Neural cell (in vitro differentiated cells): ENCODE measurements around the gene ARHGAP24. TPM values are rescaled to one million over a fixed set of nuclear protein-coding genes. Genes with fewer than 3 reads are reported as not detected.
"Not testable (repeated sequence)": the region's sequence is repeated elsewhere in the genome, so short reads cannot be mapped to it uniquely, and the experiment has no call there.

Experiments
- H2AFZ ChIP-seq: fragments of 200-600, 300-800 bp; sonication (generic), shearing (Covaris generic); 2 replicates; pipeline ENCODE4 v1.6.0; 2014; ENCODE audit warnings: low read depth, mild to moderate bottlenecking, antibody characterized with exemption, low read length, moderate library complexity
- H3F3A ChIP-seq: fragments of 200-600 bp; shearing (Covaris generic); 2 replicates; pipeline ENCODE4 v1.6.1; 2016; ENCODE audit warnings: mild to moderate bottlenecking, moderate library complexity, mixed read lengths, antibody characterized with exemption, low read length; ENCODE audit not compliant: insufficient read depth, poor library complexity, severe bottlenecking
- H3K27ac ChIP-seq: fragments of 200-600, 300-800 bp; sonication (generic), shearing (Covaris generic); 2 replicates; pipeline ENCODE4 v1.5.1; 2014; ENCODE audit warnings: mild to moderate bottlenecking, low read length, moderate library complexity
- H3K27me3 ChIP-seq: fragments of 300-800, 200-600 bp; sonication (generic), shearing (Covaris generic); 2 replicates; pipeline ENCODE4 v1.6.0; 2014; ENCODE audit warnings: mild to moderate bottlenecking, low read depth, low read length, moderate library complexity; ENCODE audit not compliant: insufficient read depth
- H3K36me3 ChIP-seq: fragments of 300-800, 200-600 bp; sonication (generic), shearing (Covaris generic); 2 replicates; pipeline ENCODE4 v1.5.1; 2014; ENCODE audit warnings: mild to moderate bottlenecking, antibody characterized with exemption, low read length, moderate library complexity; ENCODE audit not compliant: insufficient read depth
- H3K4me2 ChIP-seq: fragments of 300-800, 200-600 bp; sonication (generic), shearing (Covaris generic); 2 replicates; pipeline ENCODE4 v1.6.0; 2014; ENCODE audit warnings: mild to moderate bottlenecking, low read length
- H3K4me3 ChIP-seq: fragments of 300-800, 200-600 bp; sonication (generic), shearing (Covaris generic); 2 replicates; pipeline ENCODE4 v1.5.1; 2014; ENCODE audit warnings: mild to moderate bottlenecking, low read length, moderate library complexity
- H3K79me2 ChIP-seq: fragments of 200-600 bp; shearing (Covaris generic); replicated peaks from 2 replicates; pipeline ENCODE4 v1.6.0; 2014; ENCODE audit warnings: mild to moderate bottlenecking, low read length, moderate library complexity; ENCODE audit not compliant: insufficient read depth
- H3K9ac ChIP-seq: fragments of 300-800, 200-600 bp; sonication (generic), shearing (Covaris generic); 2 replicates; pipeline ENCODE4 v1.6.1; 2016; ENCODE audit warnings: mild to moderate bottlenecking, low read length, mixed read lengths
- H3K9me2 ChIP-seq: fragments of 200-600 bp; shearing (Covaris generic); 2 replicates; pipeline ENCODE4 v1.6.1; 2016; ENCODE audit warnings: mild to moderate bottlenecking, low read length, mixed read lengths; ENCODE audit not compliant: insufficient read depth
- H3K9me3 ChIP-seq: fragments of 200-600, 300-800 bp; sonication (generic), shearing (Covaris generic); 2 replicates; pipeline ENCODE4 v1.6.1; 2016; ENCODE audit warnings: mild to moderate bottlenecking, mixed run types, low read length, moderate library complexity, mixed read lengths
- H4K20me1 ChIP-seq: fragments of 200-600 bp; shearing (Covaris generic); 2 replicates; pipeline ENCODE4 v1.6.1; 2016; ENCODE audit warnings: mild to moderate bottlenecking, mixed run types; ENCODE audit not compliant: insufficient read depth
- EZH2 ChIP-seq: fragments of 200-600, 300-800 bp; shearing (Covaris generic), sonication (generic); IDR thresholded peaks from 2 replicates; pipeline ENCODE4 v1.6.1; 2014; ENCODE audit warnings: antibody characterized with exemption, low read length, borderline replicate concordance, mild to moderate bottlenecking; ENCODE audit not compliant: insufficient read depth, poor library complexity, severe bottlenecking
- MXI1 ChIP-seq: fragments of 450-650 bp; conservative IDR thresholded peaks from 2 replicates; pipeline ENCODE4 v1.6.1; 2014; ENCODE audit warnings: antibody characterized with exemption, mild to moderate bottlenecking; ENCODE audit not compliant: poor library complexity, severe bottlenecking
- POLR2AphosphoS5 ChIP-seq: IDR thresholded peaks from 2 replicates; pipeline ENCODE4 v1.6.1; 2012
- RAD21 ChIP-seq: fragments of 450-650 bp; conservative IDR thresholded peaks from 2 replicates; pipeline ENCODE4 v1.6.1; 2014; ENCODE audit warnings: antibody characterized with exemption, mild to moderate bottlenecking, moderate library complexity
- SMC3 ChIP-seq: fragments of 450-650 bp; conservative IDR thresholded peaks from 2 replicates; pipeline ENCODE4 v1.6.1; 2014; ENCODE audit warnings: antibody characterized with exemption, mild to moderate bottlenecking, moderate library complexity; ENCODE audit not compliant: poor library complexity
- TAF1 ChIP-seq: IDR thresholded peaks from 2 replicates; pipeline ENCODE4 v1.6.1; 2012; ENCODE audit warnings: low read depth
- polyA plus RNA-seq: library from polyadenylated mRNA; depleted of rRNA; stranded (reverse); fragments of >200 nt; gene quantifications from 2 replicates; pipeline ENCODE4 v1.2.3, GENCODE V29; 2014
- TF ChIP-seq, protein P1 (sequence below): fragments of 450-650 bp; IDR thresholded peaks from 2 replicates; pipeline ENCODE4 v1.5.1; 2014; ENCODE audit warnings: antibody characterized with exemption, mild to moderate bottlenecking, moderate library complexity; ENCODE audit not compliant: poor library complexity, severe bottlenecking
- TF ChIP-seq, protein P2 (sequence below): IDR thresholded peaks from 2 replicates; pipeline ENCODE4 v1.6.1; 2012; ENCODE audit warnings: borderline replicate concordance

ARHGAP24 gene
- polyA plus RNA-seq, 1 donor from 2014 or later: 2.9 TPM

DNA sequence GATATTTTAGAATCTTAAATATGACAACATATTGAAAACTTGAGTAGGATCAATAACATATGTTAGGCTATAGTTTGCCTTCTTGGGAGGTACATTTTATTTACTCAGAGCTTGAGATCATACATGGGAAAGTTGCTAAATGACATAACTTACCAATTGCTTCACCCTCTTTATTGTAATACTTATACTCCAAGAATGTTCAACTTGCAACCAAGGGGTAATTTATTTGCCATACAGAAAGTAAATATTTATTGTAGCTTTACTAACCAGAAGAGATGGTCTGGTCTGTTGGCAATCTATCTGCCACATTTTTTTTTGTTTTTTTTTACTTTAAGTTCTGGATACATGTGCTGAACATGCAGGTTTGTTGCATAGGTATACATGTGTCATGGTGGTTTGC is 426.6 kb downstream of the ARHGAP24 start:
- Histone ChIP-seq H3K9ac (no peak overlapping the region), H3K4me2 (no peak overlapping the region), H3K36me3 (no peaks in the 10 kb centered on the region), H3K9me2 (no peaks in the 10 kb centered on the region), H2AFZ (no peak overlapping the region), H3K27ac (no peak overlapping the region), H3F3A (no peaks in the 10 kb centered on the region), H3K27me3 (no peaks in the 10 kb centered on the region), H3K79me2 (no peaks in the 10 kb centered on the region), H4K20me1 (no peaks in the 10 kb centered on the region), H3K9me3 (no peaks in the 10 kb centered on the region), H3K4me3 (no peak overlapping the region)
- TF ChIP-seq TAF1 (no peak), EZH2 (no peak), MXI1 (no peak), POLR2AphosphoS5 (no peak), SMC3 (no peak)
- TF ChIP-seq, protein P1, sequence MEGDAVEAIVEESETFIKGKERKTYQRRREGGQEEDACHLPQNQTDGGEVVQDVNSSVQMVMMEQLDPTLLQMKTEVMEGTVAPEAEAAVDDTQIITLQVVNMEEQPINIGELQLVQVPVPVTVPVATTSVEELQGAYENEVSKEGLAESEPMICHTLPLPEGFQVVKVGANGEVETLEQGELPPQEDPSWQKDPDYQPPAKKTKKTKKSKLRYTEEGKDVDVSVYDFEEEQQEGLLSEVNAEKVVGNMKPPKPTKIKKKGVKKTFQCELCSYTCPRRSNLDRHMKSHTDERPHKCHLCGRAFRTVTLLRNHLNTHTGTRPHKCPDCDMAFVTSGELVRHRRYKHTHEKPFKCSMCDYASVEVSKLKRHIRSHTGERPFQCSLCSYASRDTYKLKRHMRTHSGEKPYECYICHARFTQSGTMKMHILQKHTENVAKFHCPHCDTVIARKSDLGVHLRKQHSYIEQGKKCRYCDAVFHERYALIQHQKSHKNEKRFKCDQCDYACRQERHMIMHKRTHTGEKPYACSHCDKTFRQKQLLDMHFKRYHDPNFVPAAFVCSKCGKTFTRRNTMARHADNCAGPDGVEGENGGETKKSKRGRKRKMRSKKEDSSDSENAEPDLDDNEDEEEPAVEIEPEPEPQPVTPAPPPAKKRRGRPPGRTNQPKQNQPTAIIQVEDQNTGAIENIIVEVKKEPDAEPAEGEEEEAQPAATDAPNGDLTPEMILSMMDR: no peak
- TF ChIP-seq, protein P2, sequence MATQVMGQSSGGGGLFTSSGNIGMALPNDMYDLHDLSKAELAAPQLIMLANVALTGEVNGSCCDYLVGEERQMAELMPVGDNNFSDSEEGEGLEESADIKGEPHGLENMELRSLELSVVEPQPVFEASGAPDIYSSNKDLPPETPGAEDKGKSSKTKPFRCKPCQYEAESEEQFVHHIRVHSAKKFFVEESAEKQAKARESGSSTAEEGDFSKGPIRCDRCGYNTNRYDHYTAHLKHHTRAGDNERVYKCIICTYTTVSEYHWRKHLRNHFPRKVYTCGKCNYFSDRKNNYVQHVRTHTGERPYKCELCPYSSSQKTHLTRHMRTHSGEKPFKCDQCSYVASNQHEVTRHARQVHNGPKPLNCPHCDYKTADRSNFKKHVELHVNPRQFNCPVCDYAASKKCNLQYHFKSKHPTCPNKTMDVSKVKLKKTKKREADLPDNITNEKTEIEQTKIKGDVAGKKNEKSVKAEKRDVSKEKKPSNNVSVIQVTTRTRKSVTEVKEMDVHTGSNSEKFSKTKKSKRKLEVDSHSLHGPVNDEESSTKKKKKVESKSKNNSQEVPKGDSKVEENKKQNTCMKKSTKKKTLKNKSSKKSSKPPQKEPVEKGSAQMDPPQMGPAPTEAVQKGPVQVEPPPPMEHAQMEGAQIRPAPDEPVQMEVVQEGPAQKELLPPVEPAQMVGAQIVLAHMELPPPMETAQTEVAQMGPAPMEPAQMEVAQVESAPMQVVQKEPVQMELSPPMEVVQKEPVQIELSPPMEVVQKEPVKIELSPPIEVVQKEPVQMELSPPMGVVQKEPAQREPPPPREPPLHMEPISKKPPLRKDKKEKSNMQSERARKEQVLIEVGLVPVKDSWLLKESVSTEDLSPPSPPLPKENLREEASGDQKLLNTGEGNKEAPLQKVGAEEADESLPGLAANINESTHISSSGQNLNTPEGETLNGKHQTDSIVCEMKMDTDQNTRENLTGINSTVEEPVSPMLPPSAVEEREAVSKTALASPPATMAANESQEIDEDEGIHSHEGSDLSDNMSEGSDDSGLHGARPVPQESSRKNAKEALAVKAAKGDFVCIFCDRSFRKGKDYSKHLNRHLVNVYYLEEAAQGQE: no peak

DNA sequence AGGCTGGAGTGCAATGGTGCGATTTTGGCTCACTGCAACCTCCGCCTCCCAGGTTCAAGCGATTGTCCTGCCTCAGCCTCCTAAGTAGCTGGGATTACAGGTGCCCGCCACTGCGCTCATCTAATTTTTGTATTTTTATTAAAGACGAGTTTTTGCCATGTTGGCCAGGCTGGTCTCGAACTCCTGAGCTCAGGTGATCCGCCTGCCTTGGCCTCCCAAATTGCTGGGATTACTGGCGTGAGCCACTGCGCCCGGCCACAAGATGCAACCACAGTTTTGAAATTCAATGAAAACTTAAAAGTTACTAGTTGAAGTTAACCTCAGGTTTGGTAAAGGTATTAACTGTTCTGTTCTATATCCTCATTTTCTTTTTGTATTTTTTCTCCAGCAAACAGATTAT is 427.7 kb downstream of the ARHGAP24 start:
- not testable (repeated sequence) for H3K9me3 ChIP-seq, H3K9me2 ChIP-seq, H3K27ac ChIP-seq, H4K20me1 ChIP-seq, H3K4me3 ChIP-seq, H3K4me2 ChIP-seq, H3K79me2 ChIP-seq, H3K9ac ChIP-seq, H3K36me3 ChIP-seq, H2AFZ ChIP-seq, H3F3A ChIP-seq, H3K27me3 ChIP-seq

DNA sequence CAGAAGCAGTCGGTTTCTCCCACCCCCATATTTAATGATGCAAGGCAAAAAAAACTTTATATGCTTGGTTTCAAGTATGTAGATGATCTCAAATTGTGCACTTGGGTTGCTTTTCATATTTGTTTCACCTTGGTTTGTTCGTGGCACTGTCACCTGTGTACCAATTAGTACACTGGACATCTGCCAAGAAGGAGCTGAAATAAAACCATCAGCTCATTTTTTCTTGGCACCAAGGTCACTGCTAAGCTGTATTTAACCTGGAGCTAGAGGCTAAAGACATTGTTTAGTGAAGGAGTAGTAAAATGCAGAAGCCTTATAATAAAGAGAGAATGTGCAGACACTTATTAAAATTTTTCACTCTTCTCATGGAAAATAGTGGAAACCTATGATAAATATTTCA is 430.8 kb downstream of the ARHGAP24 start:
- no peak overlapping the region for H3K4me2 ChIP-seq
- no peaks in the 10 kb centered on the region for H3K9me3 ChIP-seq
- H2AFZ ChIP-seq: no peak overlapping the region
- no peak overlapping the region for H3K27ac ChIP-seq
- no peaks in the 10 kb centered on the region for H4K20me1 ChIP-seq
- no peaks in the 10 kb centered on the region for H3K79me2 ChIP-seq
- no peaks in the 10 kb centered on the region for H3K27me3 ChIP-seq
- H3K36me3 ChIP-seq: no peaks in the 10 kb centered on the region
- H3K9me2 ChIP-seq: no peaks in the 10 kb centered on the region
- H3K4me3 ChIP-seq: no peak overlapping the region
- H3F3A ChIP-seq: no peaks in the 10 kb centered on the region
- TF ChIP-seq MXI1 (no peak), POLR2AphosphoS5 (no peak), RAD21 (no peak), TAF1 (no peak), SMC3 (no peak)
- H3K9ac ChIP-seq: no peak overlapping the region
